H9 (cell line): ENCODE measurements around the gene MAEA. TPM values are rescaled to one million over a fixed set of nuclear protein-coding genes. Genes with fewer than 3 reads are reported as not detected.

Experiments used
- DNase-seq: peaks from one replicate; pipeline ENCODE4 v3.0.0-alpha.2; 2017
- H2AFZ ChIP-seq: one replicate; pipeline ENCODE4 v1.6.1; 2013; ENCODE audit warnings: mild to moderate bottlenecking, low read length, control low read depth, moderate library complexity
- H2AK5ac ChIP-seq: 2 replicates; pipeline ENCODE4 v1.6.1; 2013; ENCODE audit warnings: low read length, control low read depth, mixed read lengths; ENCODE audit not compliant: insufficient read length
- H2BK120ac ChIP-seq: one replicate; pipeline ENCODE4 v1.6.1; 2013; ENCODE audit warnings: low read depth, mild to moderate bottlenecking, low read length, control low read depth, inconsistent platforms; ENCODE audit not compliant: poor library complexity, severe bottlenecking
- H2BK12ac ChIP-seq: 2 replicates; pipeline ENCODE4 v1.6.1; 2013; ENCODE audit warnings: low read length, control low read depth, mixed read lengths, low read depth; ENCODE audit not compliant: insufficient read length
- H2BK15ac ChIP-seq: 2 replicates; pipeline ENCODE4 v1.6.1; 2013; ENCODE audit warnings: low read depth, low read length, control low read depth
- H2BK20ac ChIP-seq: one replicate; pipeline ENCODE4 v1.6.1; 2013; ENCODE audit warnings: low read depth, mild to moderate bottlenecking, low read length, control low read depth, inconsistent platforms; ENCODE audit not compliant: poor library complexity, severe bottlenecking
- H2BK5ac ChIP-seq: 2 replicates; pipeline ENCODE4 v1.6.1; 2013; ENCODE audit warnings: low read length, control low read depth, mixed read lengths; ENCODE audit not compliant: insufficient read length
- H3K14ac ChIP-seq: 2 replicates; pipeline ENCODE4 v1.6.1; 2013; ENCODE audit warnings: low read length, control low read depth; ENCODE audit not compliant: insufficient read depth
- H3K18ac ChIP-seq: 2 replicates; pipeline ENCODE4 v1.6.1; 2013; ENCODE audit warnings: low read depth, mild to moderate bottlenecking, mixed read lengths, low read length, control low read depth; ENCODE audit not compliant: insufficient read length
- H3K23ac ChIP-seq: 2 replicates; pipeline ENCODE4 v1.6.1; 2013; ENCODE audit warnings: low read length, control low read depth, mixed read lengths, low read depth; ENCODE audit not compliant: insufficient read length
- H3K23me2 ChIP-seq: 2 replicates; pipeline ENCODE4 v1.6.1; 2013; ENCODE audit warnings: low read depth, mild to moderate bottlenecking, mixed read lengths, low read length, control low read depth; ENCODE audit not compliant: insufficient read length, poor library complexity, severe bottlenecking
- H3K27ac ChIP-seq: 2 replicates; pipeline ENCODE4 v1.5.1; 2013; ENCODE audit warnings: low read length, control low read depth, mixed read lengths, low read depth; ENCODE audit not compliant: insufficient read length
- H3K27me3 ChIP-seq: 2 replicates; pipeline ENCODE4 v1.6.1; 2013; ENCODE audit warnings: low read length, control low read depth, inconsistent platforms; ENCODE audit not compliant: insufficient read depth
- H3K4ac ChIP-seq: 2 replicates; pipeline ENCODE4 v1.6.1; 2013; ENCODE audit warnings: low read depth, mild to moderate bottlenecking, control low read depth, inconsistent platforms, low read length, moderate library complexity
- H3K4me1 ChIP-seq: 2 replicates; pipeline ENCODE4 v1.6.1; 2013; ENCODE audit warnings: low read length, control low read depth, inconsistent platforms; ENCODE audit not compliant: insufficient read depth
- H3K4me2 ChIP-seq: 2 replicates; pipeline ENCODE4 v1.6.1; 2013; ENCODE audit warnings: low read length, control low read depth, mixed read lengths; ENCODE audit not compliant: insufficient read length, insufficient read depth
- H3K56ac ChIP-seq: 2 replicates; pipeline ENCODE4 v1.6.1; 2013; ENCODE audit warnings: low read depth, mild to moderate bottlenecking, mixed read lengths, low read length, control low read depth; ENCODE audit not compliant: insufficient read length
- H3K79me1 ChIP-seq: 2 replicates; pipeline ENCODE4 v1.6.1; 2013; ENCODE audit warnings: low read depth, mild to moderate bottlenecking, moderate library complexity, low read length, control low read depth, inconsistent platforms; ENCODE audit not compliant: insufficient read depth, poor library complexity, severe bottlenecking
- H3K79me2 ChIP-seq: 2 replicates; pipeline ENCODE4 v1.6.1; 2013; ENCODE audit warnings: low read length, control low read depth, inconsistent platforms; ENCODE audit not compliant: insufficient read depth
- H3K9ac ChIP-seq: 2 replicates; pipeline ENCODE4 v1.6.1; 2013; ENCODE audit warnings: low read length, control low read depth, mixed read lengths; ENCODE audit not compliant: insufficient read length; ENCODE audit errors: extremely low read depth
- H3K9me3 ChIP-seq: one replicate; pipeline ENCODE4 v1.6.1; 2013; ENCODE audit warnings: low read depth, low read length, inconsistent platforms; ENCODE audit not compliant: control insufficient read depth
- H3T11ph ChIP-seq: one replicate; pipeline ENCODE4 v1.6.1; 2013; ENCODE audit warnings: mild to moderate bottlenecking, low read length, control low read depth, inconsistent platforms
- H4K20me1 ChIP-seq: one replicate; pipeline ENCODE4 v1.6.1; 2013; ENCODE audit not compliant: control insufficient read depth, insufficient read length, insufficient read depth
- H4K5ac ChIP-seq: 2 replicates; pipeline ENCODE4 v1.6.1; 2013; ENCODE audit warnings: low read depth, mild to moderate bottlenecking, mixed read lengths, low read length, control low read depth; ENCODE audit not compliant: insufficient read length
- H4K8ac ChIP-seq: replicated peaks from 2 replicates; pipeline ENCODE4 v1.6.1; 2013; ENCODE audit warnings: low read length, control low read depth, mixed read lengths, low read depth; ENCODE audit not compliant: insufficient read length
- H4K91ac ChIP-seq: 2 replicates; pipeline ENCODE4 v1.6.1; 2013; ENCODE audit warnings: low read depth, mild to moderate bottlenecking, moderate library complexity, mixed read lengths, low read length, control low read depth; ENCODE audit not compliant: insufficient read length
- H3K27ac Mint-ChIP-seq, 3 experiments: 2 replicates in 2 of 3; 3 replicates in 1 of 3; pipeline ENCODE4 v1.8.0; 2020 to 2021; ENCODE audit warnings: mixed read lengths in 3 of 3, mild to moderate bottlenecking in 1 of 3, moderate library complexity in 1 of 3
- H3K27me3 Mint-ChIP-seq: 2 replicates; pipeline ENCODE4 v1.8.0; 2021; ENCODE audit warnings: low read depth, mild to moderate bottlenecking, moderate library complexity, mixed read lengths
- H3K36me3 Mint-ChIP-seq, 3 experiments: 2 replicates in 2 of 3; 3 replicates in 1 of 3; pipeline ENCODE4 v1.8.0; 2020 to 2021; ENCODE audit warnings: low read depth in 3 of 3, mixed read lengths in 3 of 3; ENCODE audit not compliant: insufficient read depth in 1 of 3
- H3K4me1 Mint-ChIP-seq, 2 experiments: 2 replicates each; pipeline ENCODE4 v1.8.0; 2020; ENCODE audit warnings: mixed read lengths in 2 of 2
- H3K4me3 Mint-ChIP-seq, 2 experiments: 2 replicates in 1 of 2; 3 replicates in 1 of 2; pipeline ENCODE4 v1.8.0; 2020 to 2021; ENCODE audit warnings: mild to moderate bottlenecking in 2 of 2, mixed read lengths in 2 of 2, moderate library complexity in 1 of 2
- H3K9me3 Mint-ChIP-seq, 2 experiments: 2 replicates in 1 of 2; 3 replicates in 1 of 2; pipeline ENCODE4 v1.8.0; 2020; ENCODE audit warnings: mild to moderate bottlenecking in 2 of 2, mixed read lengths in 2 of 2, moderate library complexity in 1 of 2
- CTCF ChIP-seq: fragments of 200-600 bp; sonication (generic); conservative IDR thresholded peaks from 3 replicates; pipeline ENCODE4 v1.8.0; 2021; ENCODE audit warnings: antibody characterized with exemption, mild to moderate bottlenecking
- WGBS: extraction: QIAGEN DNeasy Blood & Tissue Kit; methylation state at CpG from one replicate; pipeline ENCODE4 v1.1.7; 2013; ENCODE audit warnings: missing lambda C conversion rate, low lambda C conversion rate, mixed read lengths; ENCODE audit not compliant: insufficient read length; ENCODE audit errors: extremely low coverage; 5-methylcytosine and 5-hydroxymethylcytosine counted together
- total RNA-seq: library from RNA; stranded (reverse); gene quantifications from 2 replicates; pipeline ENCODE4 v1.2.1, GENCODE V29; 2021

Gene MAEA
- total RNA-seq, 1 experiment from 2014 or later = 85.6 TPM

- no peaks in the 10 kb centered on the region for H4K20me1 ChIP-seq
- no peak overlapping the region for H3K4me2 ChIP-seq
- no peak overlapping the region for H2AK5ac ChIP-seq
- Mint-ChIP-seq H3K9me3 (no peaks in the 10 kb centered on the region), H3K27ac (no peak overlapping the region; a peak in 1 of 7 replicates), H3K36me3 (peaks cover 0 to 4% (median 3%) of the 10 kb centered on the region in 3 experiments; a peak in 5 of 7 replicates), H3K27me3 (no peaks in the 10 kb centered on the region), H3K4me3 (no peak overlapping the region), H3K4me1 (peaks cover 4 to 5% of the 10 kb centered on the region in 2 experiments; a peak in 1 of 4 replicates)
- no peak for DNase-seq
- no peak overlapping the region for H2BK5ac ChIP-seq
- no peaks in the 10 kb centered on the region for H3K27me3 ChIP-seq
- H3K9ac ChIP-seq = no peak overlapping the region
- no peaks in the 10 kb centered on the region for H3K79me1 ChIP-seq
- H3T11ph ChIP-seq = no peak overlapping the region
- H3K9me3 ChIP-seq = no peaks in the 10 kb centered on the region
- H2BK15ac ChIP-seq = no peak overlapping the region
- H4K8ac ChIP-seq = no peak overlapping the region
- TF ChIP-seq CTCF = no peak
- no peak overlapping the region for H3K4ac ChIP-seq
- H3K27ac ChIP-seq = no peak overlapping the region
- H2BK120ac ChIP-seq = no peak overlapping the region
- no peak overlapping the region for H2BK20ac ChIP-seq
- H2AFZ ChIP-seq = no peak overlapping the region
- H3K23ac ChIP-seq = no peak overlapping the region
- H3K23me2 ChIP-seq = no peaks in the 10 kb centered on the region
- no peaks in the 10 kb centered on the region for H3K4me1 ChIP-seq
- no peak overlapping the region for H2BK12ac ChIP-seq
- no peak overlapping the region for H4K5ac ChIP-seq
- no peak overlapping the region for H4K91ac ChIP-seq
- no CpG with 5 or more reads among the region's 17 CpGs for whole genome bisulfite sequencing
- H3K79me2 ChIP-seq = no peaks in the 10 kb centered on the region
- H3K56ac ChIP-seq = no peak overlapping the region
- H3K18ac ChIP-seq = no peak overlapping the region
- no peak overlapping the region; the same call in 1 of the 2 replicates for H3K14ac ChIP-seq
Observed at GRCh38 chr4:1367230-1367935, 77.7 kb downstream of the MAEA start.
